SU-DHL-6 (cell line): ENCODE measurements around the gene ATP5F1D.

ENCODE experiments used
- H2AFZ ChIP-seq: fragments of 200-600 bp; sonication (generic); 2 replicates; pipeline ENCODE4 v1.6.1; 2014; ENCODE audit warnings: low read depth, mild to moderate bottlenecking, moderate library complexity, mixed read lengths, antibody characterized with exemption, low read length; ENCODE audit not compliant: severe bottlenecking
- H3F3A ChIP-seq: fragments of 200-600 bp; shearing (Covaris generic); 2 replicates; pipeline ENCODE4 v1.6.0; 2016; ENCODE audit warnings: antibody characterized with exemption, mild to moderate bottlenecking; ENCODE audit not compliant: insufficient read depth
- H3K27ac ChIP-seq: fragments of 200-600 bp; sonication (generic); 2 replicates; pipeline ENCODE4 v1.5.1; 2016; ENCODE audit warnings: low read depth, mild to moderate bottlenecking, low read length, moderate library complexity, mixed read lengths
- H3K27me3 ChIP-seq: fragments of 200-600 bp; sonication (generic), shearing (Covaris generic); 2 replicates; pipeline ENCODE4 v1.6.0; 2014; ENCODE audit warnings: mild to moderate bottlenecking, low read length
- H3K36me3 ChIP-seq: fragments of 200-600 bp; sonication (generic); 2 replicates; pipeline ENCODE4 v1.6.1; 2014; ENCODE audit warnings: mild to moderate bottlenecking, low read length, mixed read lengths
- H3K4me2 ChIP-seq: fragments of 300-600, 200-600 bp; shearing (Covaris generic), sonication (generic); 2 replicates; pipeline ENCODE4 v1.6.0; 2014; ENCODE audit warnings: low read length, low read depth, mild to moderate bottlenecking; ENCODE audit not compliant: poor library complexity, severe bottlenecking
- H3K4me3 ChIP-seq: fragments of 200-600 bp; sonication (generic); 2 replicates; pipeline ENCODE4 v1.5.1; 2014; ENCODE audit warnings: antibody characterized with exemption, low read length, mild to moderate bottlenecking, mixed read lengths; ENCODE audit not compliant: insufficient read depth, poor library complexity, severe bottlenecking
- H3K79me2 ChIP-seq: fragments of 200-600 bp; sonication (generic); 2 replicates; pipeline ENCODE4 v1.6.1; 2014; ENCODE audit warnings: mild to moderate bottlenecking, low read length, moderate library complexity; ENCODE audit not compliant: insufficient read depth
- H3K9ac ChIP-seq: fragments of 200-600 bp; sonication (generic); 2 replicates; pipeline ENCODE4 v1.7.0; 2014; ENCODE audit warnings: mild to moderate bottlenecking, low read length
- H3K9me2 ChIP-seq: fragments of 200-600 bp; sonication (generic); replicated peaks from 2 replicates; pipeline ENCODE4 v1.6.1; 2014; ENCODE audit warnings: low read length; ENCODE audit not compliant: insufficient read depth
- H3K9me3 ChIP-seq: fragments of 200-600 bp; sonication (generic); 2 replicates; pipeline ENCODE4 v1.6.1; 2014; ENCODE audit warnings: low read length, mixed read lengths; ENCODE audit not compliant: insufficient read depth
- H4K20me1 ChIP-seq: fragments of 200-600 bp; sonication (generic); 2 replicates; pipeline ENCODE4 v1.6.1; 2014; ENCODE audit warnings: low read depth, mild to moderate bottlenecking, antibody characterized with exemption, low read length, moderate library complexity, mixed read lengths
- EZH2phosphoT487 ChIP-seq: fragments of 200-600 bp; sonication (generic), shearing (Covaris generic); conservative IDR thresholded peaks from 2 replicates; pipeline ENCODE4 v1.6.1; 2018; ENCODE audit warnings: mild to moderate bottlenecking, antibody characterized with exemption, low read length, moderate library complexity, mixed read lengths
- TF ChIP-seq, protein P1 (sequence below): fragments of 200-600 bp; sonication (generic); IDR thresholded peaks from one replicate; pipeline ENCODE4 v1.5.1; 2017; ENCODE audit warnings: antibody characterized with exemption, mild to moderate bottlenecking, low read length, moderate library complexity; ENCODE audit not compliant: insufficient read depth, poor library complexity, severe bottlenecking

ATP5F1D gene

DNA sequence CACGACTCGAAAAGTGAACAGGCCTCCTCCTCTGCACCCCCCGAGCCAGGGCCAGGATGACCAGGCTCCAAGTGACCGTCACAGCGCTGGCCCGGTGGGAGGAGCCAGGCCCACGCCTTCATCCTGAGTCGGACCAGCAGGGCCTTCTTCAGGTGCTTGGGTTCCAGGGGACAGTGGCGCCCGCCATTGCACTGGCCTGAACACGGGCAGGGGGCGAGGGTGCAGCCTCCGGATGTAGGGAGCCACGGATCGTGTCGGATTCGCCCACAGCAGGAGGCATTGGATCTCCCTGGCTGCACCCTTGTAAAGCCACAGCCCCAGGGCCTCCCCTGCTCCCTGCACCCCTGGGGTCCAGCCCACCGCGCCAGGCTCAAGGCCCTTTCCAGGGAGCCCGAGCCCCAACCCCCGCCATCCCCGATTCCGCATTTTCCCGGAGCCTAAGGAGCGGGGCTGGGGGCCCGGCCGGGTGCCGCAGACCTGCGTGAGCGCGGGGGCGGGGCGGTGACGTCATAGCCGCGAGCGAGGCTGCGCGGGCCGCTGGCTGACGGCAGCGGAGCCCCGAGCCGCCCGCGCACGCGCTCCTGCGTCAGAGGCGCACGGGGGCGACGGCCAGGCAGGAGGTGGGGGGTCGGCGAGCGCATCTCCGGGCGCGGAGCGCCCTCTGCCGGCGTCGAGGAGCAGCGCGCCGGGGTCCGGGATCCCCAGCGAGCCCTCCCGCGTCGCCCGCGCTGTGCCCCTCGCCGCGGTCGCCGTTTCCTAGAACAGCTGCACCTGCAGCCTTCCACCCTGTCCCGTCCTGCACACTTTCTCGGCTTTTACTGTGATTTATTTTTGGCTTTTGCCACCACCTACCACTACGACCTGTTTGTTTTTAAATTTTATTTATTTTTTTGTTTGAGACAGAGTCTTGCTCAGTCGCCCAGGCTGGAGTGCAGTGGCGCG, 1.5 kb upstream of the ATP5F1D start:
- Histone ChIP-seq H3F3A (peaks cover 32% of the 10 kb centered on the region), H3K4me2 (peak overlapping the region; percentile 59), H3K9ac (peak overlapping the region; percentile 14; the same call in 1 of the 2 replicates), H3K36me3 (no peaks in the 10 kb centered on the region), H3K9me2 (no peaks in the 10 kb centered on the region), H2AFZ (no peak overlapping the region), H3K79me2 (peaks cover 11% of the 10 kb centered on the region; the same call in 1 of the 2 replicates), H3K4me3 (peak overlapping the region; percentile 25), H3K27ac (no peak overlapping the region), H3K9me3 (no peaks in the 10 kb centered on the region), H4K20me1 (no peaks in the 10 kb centered on the region), H3K27me3 (no peaks in the 10 kb centered on the region)
- TF ChIP-seq EZH2phosphoT487, result no peak
- TF ChIP-seq, protein P1, sequence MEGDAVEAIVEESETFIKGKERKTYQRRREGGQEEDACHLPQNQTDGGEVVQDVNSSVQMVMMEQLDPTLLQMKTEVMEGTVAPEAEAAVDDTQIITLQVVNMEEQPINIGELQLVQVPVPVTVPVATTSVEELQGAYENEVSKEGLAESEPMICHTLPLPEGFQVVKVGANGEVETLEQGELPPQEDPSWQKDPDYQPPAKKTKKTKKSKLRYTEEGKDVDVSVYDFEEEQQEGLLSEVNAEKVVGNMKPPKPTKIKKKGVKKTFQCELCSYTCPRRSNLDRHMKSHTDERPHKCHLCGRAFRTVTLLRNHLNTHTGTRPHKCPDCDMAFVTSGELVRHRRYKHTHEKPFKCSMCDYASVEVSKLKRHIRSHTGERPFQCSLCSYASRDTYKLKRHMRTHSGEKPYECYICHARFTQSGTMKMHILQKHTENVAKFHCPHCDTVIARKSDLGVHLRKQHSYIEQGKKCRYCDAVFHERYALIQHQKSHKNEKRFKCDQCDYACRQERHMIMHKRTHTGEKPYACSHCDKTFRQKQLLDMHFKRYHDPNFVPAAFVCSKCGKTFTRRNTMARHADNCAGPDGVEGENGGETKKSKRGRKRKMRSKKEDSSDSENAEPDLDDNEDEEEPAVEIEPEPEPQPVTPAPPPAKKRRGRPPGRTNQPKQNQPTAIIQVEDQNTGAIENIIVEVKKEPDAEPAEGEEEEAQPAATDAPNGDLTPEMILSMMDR, result peak; percentile 43

- Histone ChIP-seq H3K9me3 (no peaks in the 10 kb centered on the region), H3K9me2 (no peaks in the 10 kb centered on the region), H3K36me3 (no peaks in the 10 kb centered on the region), H2AFZ (peak overlapping the region; percentile 42), H3K4me2 (peak overlapping the region; percentile 59), H4K20me1 (no peaks in the 10 kb centered on the region), H3F3A (peaks cover 32% of the 10 kb centered on the region), H3K27me3 (no peaks in the 10 kb centered on the region), H3K9ac (peak overlapping the region; percentile 99), H3K4me3 (peak overlapping the region; percentile 25), H3K79me2 (peaks cover 11% of the 10 kb centered on the region; the same call in 1 of the 2 replicates), H3K27ac (peak overlapping the region; percentile 69)
- no peak for TF ChIP-seq EZH2phosphoT487
- TF ChIP-seq, protein P1, result no peak
These were observed 626 bp upstream of the ATP5F1D start for GRCh38 chr19:1240925-1241324.

GRCh38 chr19:1243768-1244692, 2.5 kb downstream of the ATP5F1D start:
- H3K4me3 ChIP-seq, result peak overlapping the region; percentile 18
- no peaks in the 10 kb centered on the region for H3K9me2 ChIP-seq
- no peak overlapping the region for H2AFZ ChIP-seq
- peak overlapping the region; percentile 53 for H3K9ac ChIP-seq
- TF ChIP-seq EZH2phosphoT487, result no peak
- TF ChIP-seq, protein P1, result peak; percentile 84
- no peaks in the 10 kb centered on the region for H4K20me1 ChIP-seq
- no peaks in the 10 kb centered on the region for H3K9me3 ChIP-seq
- peak overlapping the region; percentile 66 for H3K27ac ChIP-seq
- no peaks in the 10 kb centered on the region for H3K36me3 ChIP-seq
- H3K4me2 ChIP-seq, result peak overlapping the region; percentile 84
- peaks cover 31% of the 10 kb centered on the region for H3F3A ChIP-seq
- H3K79me2 ChIP-seq, result peaks cover 11% of the 10 kb centered on the region; the same call in 1 of the 2 replicates
- H3K27me3 ChIP-seq, result no peaks in the 10 kb centered on the region
